Upper lobe of right lung (tissue), 1 donor: ENCODE results near the gene SERGEF. TPM values are rescaled to one million over a fixed set of nuclear protein-coding genes. Genes with fewer than 3 reads are reported as not detected.

Experiments
- ATAC-seq: fragments of 200-7000 bp; cut with Tn5 transposase; one replicate; pipeline ENCODE4 v1.9.1; 2020; ENCODE audit warnings: mild to moderate bottlenecking, moderate library complexity
- DNase-seq: peaks from one replicate; pipeline ENCODE4 v3.0.0-alpha.2; 2020
- H3K27ac ChIP-seq: fragments of 200-600 bp; one replicate; pipeline ENCODE4 v1.8.0; 2022
- H3K27me3 ChIP-seq: fragments of 200-600 bp; one replicate; pipeline ENCODE4 v1.8.0; 2022; ENCODE audit warnings: mild to moderate bottlenecking
- H3K36me3 ChIP-seq: fragments of 200-600 bp; one replicate; pipeline ENCODE4 v1.8.0; 2022
- H3K4me1 ChIP-seq: fragments of 200-600 bp; one replicate; pipeline ENCODE4 v1.8.0; 2022
- H3K4me3 ChIP-seq: fragments of 200-600 bp; one replicate; pipeline ENCODE4 v1.8.0; 2022; ENCODE audit warnings: mild to moderate bottlenecking
- H3K9me3 ChIP-seq: fragments of 200-600 bp; one replicate; pipeline ENCODE4 v1.8.0; 2022
- intact Hi-C: fragments of 100-400 bp; cut with DNase I; formaldehyde crosslinking; loops from one replicate; pipeline ENCODE4 v1.11.0; 2022
- total RNA-seq: library from RNA; stranded (reverse); fragmentation: NEBNext Ultra II Directional; extraction: Animal tissue kit (Norgen Biotek cat#: 25700); gene quantifications from one replicate; pipeline ENCODE4 v1.2.1, GENCODE V29; 2021
- TF ChIP-seq, protein P1 (sequence below): fragments of 200-600 bp; IDR thresholded peaks from one replicate; pipeline ENCODE4 v1.8.0; 2022; ENCODE audit warnings: antibody characterized with exemption
- donor health status: DM: no; HTN: yes; CAD: no; lungs with severe emphysema.

Gene SERGEF
- total RNA-seq, 1 donor from 2014 or later = 37.6 TPM

DNA sequence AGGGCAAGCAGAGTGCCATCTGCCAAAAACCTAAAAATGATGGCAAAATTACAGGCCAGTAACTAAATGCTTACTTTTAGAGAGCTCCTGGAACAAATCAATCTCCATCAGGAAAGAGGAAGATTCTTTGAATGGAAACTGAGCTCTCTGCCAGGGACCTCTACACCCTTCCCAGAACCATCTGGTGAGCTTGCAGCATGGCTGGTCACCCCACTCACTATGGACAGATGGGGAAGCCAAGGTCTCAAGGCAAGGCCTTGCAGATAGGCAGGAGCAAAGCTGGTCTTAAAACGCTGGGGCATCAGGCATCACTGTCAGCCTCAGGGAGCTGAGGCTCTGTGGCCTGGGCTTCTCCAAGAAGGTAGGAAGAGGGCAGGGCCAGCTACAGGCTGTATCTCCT lies 36.2 kb downstream of the SERGEF start:
- Histone ChIP-seq H3K4me3 (no peak overlapping the region), H3K27ac (no peak overlapping the region), H3K27me3 (no peaks in the 10 kb centered on the region), H3K36me3 (no peaks in the 10 kb centered on the region), H3K9me3 (no peaks in the 10 kb centered on the region), H3K4me1 (no peaks in the 10 kb centered on the region)
- TF ChIP-seq, protein P1, sequence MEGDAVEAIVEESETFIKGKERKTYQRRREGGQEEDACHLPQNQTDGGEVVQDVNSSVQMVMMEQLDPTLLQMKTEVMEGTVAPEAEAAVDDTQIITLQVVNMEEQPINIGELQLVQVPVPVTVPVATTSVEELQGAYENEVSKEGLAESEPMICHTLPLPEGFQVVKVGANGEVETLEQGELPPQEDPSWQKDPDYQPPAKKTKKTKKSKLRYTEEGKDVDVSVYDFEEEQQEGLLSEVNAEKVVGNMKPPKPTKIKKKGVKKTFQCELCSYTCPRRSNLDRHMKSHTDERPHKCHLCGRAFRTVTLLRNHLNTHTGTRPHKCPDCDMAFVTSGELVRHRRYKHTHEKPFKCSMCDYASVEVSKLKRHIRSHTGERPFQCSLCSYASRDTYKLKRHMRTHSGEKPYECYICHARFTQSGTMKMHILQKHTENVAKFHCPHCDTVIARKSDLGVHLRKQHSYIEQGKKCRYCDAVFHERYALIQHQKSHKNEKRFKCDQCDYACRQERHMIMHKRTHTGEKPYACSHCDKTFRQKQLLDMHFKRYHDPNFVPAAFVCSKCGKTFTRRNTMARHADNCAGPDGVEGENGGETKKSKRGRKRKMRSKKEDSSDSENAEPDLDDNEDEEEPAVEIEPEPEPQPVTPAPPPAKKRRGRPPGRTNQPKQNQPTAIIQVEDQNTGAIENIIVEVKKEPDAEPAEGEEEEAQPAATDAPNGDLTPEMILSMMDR = no peak
- DNase-seq = no peak
- intact Hi-C loops = no loop called here
- no peak for ATAC-seq

DNA sequence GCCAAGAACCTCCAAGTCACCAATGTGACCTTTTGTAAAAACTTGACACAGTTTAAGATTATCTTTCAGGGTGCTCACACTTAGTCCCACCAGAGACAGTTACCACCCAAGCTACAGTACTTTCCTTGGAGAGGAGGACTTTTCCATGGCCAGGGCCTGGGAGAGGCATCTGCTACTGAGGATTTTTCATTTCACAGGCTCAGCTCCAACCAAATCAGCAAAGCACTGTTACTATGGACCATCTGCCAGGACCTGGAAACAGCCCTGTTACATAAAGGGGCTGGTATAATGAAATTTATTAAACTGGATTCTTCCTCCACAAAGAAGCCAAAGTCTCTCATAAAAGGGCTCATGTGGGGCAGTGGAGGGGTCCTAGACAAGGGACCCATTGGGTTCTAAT lies 38.6 kb downstream of the SERGEF start:
- Histone ChIP-seq H3K4me1 (no peaks in the 10 kb centered on the region), H3K27me3 (no peaks in the 10 kb centered on the region), H3K9me3 (no peaks in the 10 kb centered on the region), H3K27ac (no peak overlapping the region), H3K36me3 (peaks cover 9% of the 10 kb centered on the region), H3K4me3 (no peak overlapping the region)
- TF ChIP-seq, protein P1 = no peak
- intact Hi-C loops = no loop called here
- ATAC-seq = no peak
- DNase-seq = no peak

DNA sequence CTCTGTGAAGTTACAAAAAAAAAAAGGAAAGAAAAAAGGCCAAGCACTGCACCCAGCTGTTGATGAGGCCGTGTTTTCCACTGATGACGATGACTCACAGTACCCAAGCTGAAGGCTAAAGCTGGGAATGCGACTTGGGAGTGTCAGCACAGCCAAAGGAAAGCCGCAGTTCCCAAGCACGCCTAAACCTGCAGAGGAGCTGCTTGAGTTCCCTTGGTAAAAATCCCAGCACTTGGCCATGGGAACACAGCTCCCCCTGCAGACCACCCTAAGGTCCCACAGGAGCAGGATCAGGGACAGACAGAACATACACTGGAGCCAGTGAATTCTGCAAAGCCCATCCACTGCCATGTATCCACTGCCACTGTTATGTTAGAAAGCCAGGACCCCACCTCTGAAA lies 39.9 kb downstream of the SERGEF start:
- Histone ChIP-seq H3K9me3 (no peaks in the 10 kb centered on the region), H3K4me1 (no peaks in the 10 kb centered on the region), H3K27ac (no peak overlapping the region), H3K36me3 (peaks cover 9% of the 10 kb centered on the region), H3K27me3 (no peaks in the 10 kb centered on the region), H3K4me3 (no peak overlapping the region)
- intact Hi-C loops = no loop called here
- DNase-seq (no peak), ATAC-seq (peak; percentile 43)
- TF ChIP-seq, protein P1 = peak; percentile 45

DNA sequence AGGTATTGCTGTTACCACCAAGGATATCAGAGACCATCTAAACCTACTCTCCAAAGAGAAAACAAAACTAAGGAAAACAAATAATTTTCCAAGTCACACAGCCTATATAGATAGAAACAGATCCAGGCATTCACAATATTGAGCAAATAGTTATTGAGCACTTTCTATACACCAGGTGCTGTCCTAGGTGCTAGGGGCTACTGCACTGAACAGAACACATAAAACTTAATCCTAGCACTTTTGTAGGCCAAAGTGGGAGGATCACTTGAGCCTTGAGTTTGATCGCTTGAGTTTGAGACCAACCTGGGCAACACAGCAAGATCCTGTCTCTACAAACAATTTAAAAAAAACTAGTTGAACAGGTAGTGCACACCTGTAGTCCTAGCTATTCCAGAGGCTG lies 44.6 kb downstream of the SERGEF start:
- TF ChIP-seq, protein P1 = no peak
- DNase-seq = no peak
- ATAC-seq = no peak
- H3K9me3 ChIP-seq = no peaks in the 10 kb centered on the region
- H3K4me3 ChIP-seq = no peak overlapping the region
- H3K4me1 ChIP-seq = no peaks in the 10 kb centered on the region
- H3K36me3 ChIP-seq = peaks cover 9% of the 10 kb centered on the region
- no peaks in the 10 kb centered on the region for H3K27me3 ChIP-seq
- intact Hi-C loops = no loop called here
- no peak overlapping the region for H3K27ac ChIP-seq

DNA sequence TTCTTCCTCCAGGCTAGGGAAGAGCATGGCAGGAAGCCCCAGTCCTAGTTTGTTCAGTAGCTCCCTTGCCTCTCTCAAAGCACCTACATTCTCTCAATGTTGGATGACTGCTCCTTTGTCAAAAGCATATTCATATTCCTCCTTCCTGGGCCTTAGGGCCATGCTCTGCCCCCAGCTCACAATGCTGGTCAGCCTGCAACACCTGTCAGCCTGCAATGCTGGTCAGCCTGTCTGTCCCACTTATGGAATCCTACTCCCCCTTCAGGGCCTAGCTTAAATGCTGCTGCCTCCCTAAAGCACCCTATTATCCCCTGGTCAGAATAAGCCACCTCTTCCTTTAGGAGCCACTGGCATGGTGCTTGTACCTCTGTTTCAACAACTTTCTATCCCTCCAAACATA lies 45.2 kb downstream of the SERGEF start:
- Histone ChIP-seq H3K27me3 (no peaks in the 10 kb centered on the region), H3K4me1 (no peaks in the 10 kb centered on the region), H3K9me3 (no peaks in the 10 kb centered on the region), H3K36me3 (peaks cover 9% of the 10 kb centered on the region), H3K27ac (no peak overlapping the region), H3K4me3 (no peak overlapping the region)
- TF ChIP-seq, protein P1 = no peak
- DNase-seq (no peak), ATAC-seq (no peak)
- intact Hi-C loops = no loop called here

DNA sequence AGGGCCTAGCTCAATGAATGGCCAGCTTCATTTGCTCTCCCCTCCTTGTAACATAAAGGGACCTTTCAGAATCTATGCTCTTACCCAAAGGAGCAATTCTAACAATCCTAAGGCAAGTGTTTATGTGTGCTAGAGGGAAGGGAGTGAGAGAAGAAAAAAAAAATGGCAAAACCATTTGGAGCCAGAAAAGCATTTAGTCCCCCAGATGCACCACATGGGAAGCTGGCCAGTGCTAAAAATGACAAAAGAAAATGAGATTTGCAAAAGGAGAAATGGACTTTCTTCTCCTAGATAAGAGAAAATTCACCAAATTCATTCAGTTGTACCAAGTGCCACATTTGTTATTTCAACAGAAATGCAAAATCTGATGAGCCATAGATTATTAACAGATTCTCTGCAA lies 52.8 kb downstream of the SERGEF start:
- ATAC-seq (no peak), DNase-seq (no peak)
- Histone ChIP-seq H3K9me3 (no peaks in the 10 kb centered on the region), H3K27me3 (no peaks in the 10 kb centered on the region), H3K4me3 (no peak overlapping the region), H3K36me3 (peaks cover 27% of the 10 kb centered on the region), H3K27ac (no peak overlapping the region), H3K4me1 (no peaks in the 10 kb centered on the region)
- intact Hi-C loops = no loop called here
- TF ChIP-seq, protein P1 = no peak
